RWPE2 (cell line): Measurements from ENCODE around the gene ZNF70.

Experiments
- ATAC-seq: fragments of 200-7000 bp; cut with Tn5 transposase; 3 replicates; pipeline ENCODE4 v1.9.1; 2021; ENCODE audit warnings: low read depth
- DNase-seq: peaks from one replicate; pipeline ENCODE4 v3.0.0-alpha.2; 2020; ENCODE audit warnings: low spot score
- H3K27ac ChIP-seq: fragments of 450-650 bp; 2 replicates; pipeline ENCODE4 v1.5.1; 2017; ENCODE audit warnings: mild to moderate bottlenecking; ENCODE audit not compliant: poor library complexity, severe bottlenecking
- H3K27me3 ChIP-seq: fragments of 250-450 bp; sonication (Bioruptor Pico); 2 replicates; pipeline ENCODE4 v1.5.1; 2021; ENCODE audit warnings: mild to moderate bottlenecking, moderate library complexity; ENCODE audit not compliant: insufficient read depth, poor library complexity, severe bottlenecking
- H3K36me3 ChIP-seq: fragments of 250-450 bp; sonication (Bioruptor Pico); 2 replicates; pipeline ENCODE4 v1.5.1; 2020; ENCODE audit warnings: low read depth, mild to moderate bottlenecking, moderate library complexity
- H3K4me1 ChIP-seq: fragments of 250-450 bp; sonication (Bioruptor Pico); 2 replicates; pipeline ENCODE4 v1.5.1; 2021; ENCODE audit warnings: mild to moderate bottlenecking, moderate library complexity; ENCODE audit not compliant: insufficient read depth, poor library complexity, severe bottlenecking
- H3K4me3 ChIP-seq: fragments of 250-450 bp; sonication (Bioruptor Pico); 2 replicates; pipeline ENCODE4 v1.5.1; 2021; ENCODE audit warnings: mild to moderate bottlenecking, moderate library complexity; ENCODE audit not compliant: severe bottlenecking
- H3K9me3 ChIP-seq: fragments of 250-450 bp; sonication (Bioruptor Pico); 2 replicates; pipeline ENCODE4 v1.5.1; 2021; ENCODE audit warnings: mild to moderate bottlenecking, moderate library complexity; ENCODE audit not compliant: severe bottlenecking
- TF ChIP-seq, protein P1 (sequence below): fragments of 450-650 bp; IDR thresholded peaks from one replicate; pipeline ENCODE4 v1.5.1; 2017; ENCODE audit warnings: mild to moderate bottlenecking, moderate library complexity; ENCODE audit not compliant: poor library complexity, severe bottlenecking

ZNF70 gene

DNA sequence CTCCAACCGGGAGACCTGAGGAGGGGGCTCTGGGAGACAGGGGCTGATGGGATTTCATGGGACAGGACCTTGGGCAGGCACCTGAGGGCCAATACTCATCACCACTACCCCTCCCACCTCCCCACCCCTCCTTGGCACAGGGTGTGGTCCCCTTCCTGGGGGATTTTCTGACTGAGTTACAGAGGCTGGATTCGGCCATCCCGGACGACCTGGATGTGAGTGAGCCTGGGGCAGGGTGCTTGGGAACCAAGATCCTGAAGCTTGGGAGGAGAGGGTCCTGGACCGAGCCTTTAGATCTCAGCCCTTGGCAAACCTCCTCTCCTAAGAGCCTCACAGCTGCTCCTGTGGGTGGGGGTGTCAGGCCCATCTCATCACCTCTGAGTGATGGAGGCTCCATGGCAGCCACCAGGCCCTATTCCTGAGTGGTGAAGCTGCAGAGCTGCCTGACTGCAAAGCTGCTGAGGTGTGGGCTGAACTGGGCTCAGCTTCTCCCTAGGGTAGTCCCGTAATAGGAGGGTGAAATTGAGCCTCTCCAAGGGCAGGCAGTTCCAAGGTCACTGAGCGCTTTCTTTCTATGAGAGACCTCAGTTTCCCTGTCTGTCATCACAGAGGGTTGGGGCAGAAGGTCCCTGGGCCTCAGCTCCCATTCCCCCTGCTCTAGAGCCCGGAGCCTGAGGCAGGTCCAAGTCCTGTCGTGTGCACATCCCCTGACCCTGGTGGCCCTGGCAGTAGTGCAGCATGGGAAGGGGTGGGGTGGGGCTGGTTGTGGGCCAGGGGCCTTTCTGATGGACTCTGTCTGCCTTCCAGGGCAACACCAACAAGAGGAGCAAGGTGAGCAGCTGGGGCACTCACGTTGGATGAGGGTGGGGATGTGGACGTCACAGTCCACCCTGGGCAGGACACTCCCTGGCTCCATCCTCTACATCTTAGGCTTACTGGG is 53.6 kb downstream of the ZNF70 start:
- Histone ChIP-seq H3K36me3 (peaks cover 19% of the 10 kb centered on the region), H3K9me3 (no peaks in the 10 kb centered on the region), H3K27me3 (no peaks in the 10 kb centered on the region), H3K4me3 (no peak overlapping the region), H3K27ac (no peak overlapping the region), H3K4me1 (no peaks in the 10 kb centered on the region)
- TF ChIP-seq, protein P1, sequence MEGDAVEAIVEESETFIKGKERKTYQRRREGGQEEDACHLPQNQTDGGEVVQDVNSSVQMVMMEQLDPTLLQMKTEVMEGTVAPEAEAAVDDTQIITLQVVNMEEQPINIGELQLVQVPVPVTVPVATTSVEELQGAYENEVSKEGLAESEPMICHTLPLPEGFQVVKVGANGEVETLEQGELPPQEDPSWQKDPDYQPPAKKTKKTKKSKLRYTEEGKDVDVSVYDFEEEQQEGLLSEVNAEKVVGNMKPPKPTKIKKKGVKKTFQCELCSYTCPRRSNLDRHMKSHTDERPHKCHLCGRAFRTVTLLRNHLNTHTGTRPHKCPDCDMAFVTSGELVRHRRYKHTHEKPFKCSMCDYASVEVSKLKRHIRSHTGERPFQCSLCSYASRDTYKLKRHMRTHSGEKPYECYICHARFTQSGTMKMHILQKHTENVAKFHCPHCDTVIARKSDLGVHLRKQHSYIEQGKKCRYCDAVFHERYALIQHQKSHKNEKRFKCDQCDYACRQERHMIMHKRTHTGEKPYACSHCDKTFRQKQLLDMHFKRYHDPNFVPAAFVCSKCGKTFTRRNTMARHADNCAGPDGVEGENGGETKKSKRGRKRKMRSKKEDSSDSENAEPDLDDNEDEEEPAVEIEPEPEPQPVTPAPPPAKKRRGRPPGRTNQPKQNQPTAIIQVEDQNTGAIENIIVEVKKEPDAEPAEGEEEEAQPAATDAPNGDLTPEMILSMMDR: no peak
- ATAC-seq: no peak
- DNase-seq: no peak

DNA sequence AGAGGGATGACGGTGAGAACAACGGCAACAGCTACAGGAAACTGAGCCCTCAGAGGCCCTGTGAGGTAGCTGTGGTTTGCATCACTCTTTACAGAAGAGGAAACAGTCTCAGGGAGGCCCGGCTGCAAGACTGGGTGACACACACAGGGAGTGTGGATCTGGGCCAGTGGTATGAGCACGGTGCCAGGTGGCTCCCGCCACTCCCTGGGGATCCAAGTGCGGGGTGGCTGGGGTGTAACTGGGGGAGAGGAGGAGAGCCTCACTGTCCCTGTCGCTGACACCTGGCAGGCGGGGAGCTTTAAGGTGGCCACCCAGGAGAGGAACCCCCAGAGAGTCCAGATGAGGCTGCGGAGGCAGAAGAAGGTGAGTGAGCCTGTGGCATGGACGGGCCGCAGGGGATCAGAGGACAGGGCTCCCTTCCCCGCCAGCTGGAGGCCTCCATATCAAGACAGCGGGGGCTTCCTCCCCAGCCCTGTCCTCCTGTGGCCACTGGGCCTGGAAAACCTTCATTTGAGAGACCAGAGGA is 54.5 kb downstream of the ZNF70 start:
- no peaks in the 10 kb centered on the region for H3K9me3 ChIP-seq
- no peak overlapping the region for H3K4me3 ChIP-seq
- DNase-seq: no peak
- no peaks in the 10 kb centered on the region for H3K27me3 ChIP-seq
- ATAC-seq: no peak
- no peak overlapping the region for H3K27ac ChIP-seq
- TF ChIP-seq, protein P1: no peak
- H3K4me1 ChIP-seq: no peaks in the 10 kb centered on the region
- peaks cover 19% of the 10 kb centered on the region for H3K36me3 ChIP-seq

DNA sequence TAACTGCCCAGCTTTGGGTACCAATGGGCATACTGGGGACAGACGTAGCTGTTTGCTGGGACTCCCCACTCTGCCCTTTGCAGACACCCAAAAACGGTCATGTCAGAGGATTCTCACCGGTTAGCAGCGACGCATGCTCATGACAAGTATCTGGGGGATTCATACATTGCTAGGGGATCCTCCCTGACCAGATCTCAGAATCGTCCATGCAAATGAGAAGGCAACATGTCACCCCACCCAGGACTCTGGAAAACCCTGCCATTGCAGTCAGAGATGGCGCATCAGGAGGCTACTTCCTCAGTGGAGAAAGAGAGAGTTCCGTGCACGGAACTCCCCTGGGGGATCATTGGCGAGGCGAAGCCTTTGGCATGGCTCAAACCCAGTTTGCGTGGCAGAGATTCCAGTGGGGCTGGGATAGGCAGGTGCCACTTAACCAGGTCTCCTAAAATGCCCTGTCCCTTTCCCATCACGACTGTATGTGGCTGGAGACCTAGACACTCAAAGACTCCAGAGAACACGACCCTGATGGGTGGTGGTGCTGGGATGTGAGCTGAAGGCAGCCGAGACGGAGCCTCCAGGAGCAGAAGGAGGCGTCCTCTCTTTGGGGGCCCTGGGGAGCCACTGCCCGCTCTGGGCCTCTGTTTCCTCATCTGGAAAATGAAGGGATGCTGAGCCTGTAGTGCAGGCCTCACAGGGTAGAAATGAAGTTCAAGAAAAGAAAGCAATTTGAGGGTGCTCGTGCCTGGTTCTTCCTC is 55.2 kb downstream of the ZNF70 start:
- no peak for ATAC-seq
- no peaks in the 10 kb centered on the region for H3K9me3 ChIP-seq
- no peak for DNase-seq
- no peaks in the 10 kb centered on the region for H3K27me3 ChIP-seq
- no peak overlapping the region for H3K4me3 ChIP-seq
- TF ChIP-seq, protein P1: no peak
- H3K27ac ChIP-seq: no peak overlapping the region
- peaks cover 19% of the 10 kb centered on the region for H3K36me3 ChIP-seq
- H3K4me1 ChIP-seq: no peaks in the 10 kb centered on the region

DNA sequence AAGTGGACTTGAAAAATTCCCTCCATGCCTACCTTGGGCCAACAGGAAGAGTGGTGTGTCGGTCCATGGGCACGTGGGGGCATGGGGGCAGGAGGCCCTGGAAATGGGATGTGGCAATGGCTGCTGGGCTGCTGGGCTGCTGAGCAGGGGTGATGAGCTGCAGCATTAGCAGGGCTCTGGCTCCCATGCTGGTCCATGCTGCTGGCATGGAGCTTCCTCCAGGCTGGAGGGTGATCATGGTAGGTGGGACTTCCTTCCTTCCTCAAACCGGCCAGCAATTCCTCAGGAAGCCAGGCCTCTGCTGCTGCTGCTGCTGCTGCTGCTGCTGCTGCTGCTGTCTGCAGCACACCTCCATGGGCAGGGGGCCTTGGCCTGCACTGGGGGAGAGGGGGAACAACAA is 55.8 kb downstream of the ZNF70 start:
- Histone ChIP-seq H3K36me3 (peaks cover 13% of the 10 kb centered on the region), H3K4me3 (no peak overlapping the region), H3K9me3 (no peaks in the 10 kb centered on the region), H3K27me3 (no peaks in the 10 kb centered on the region), H3K4me1 (no peaks in the 10 kb centered on the region), H3K27ac (no peak overlapping the region)
- no peak for ATAC-seq
- DNase-seq: no peak
- TF ChIP-seq, protein P1: no peak
